Measurements from ENCODE around the gene BPIFA3. TPM values are rescaled to one million over a fixed set of nuclear protein-coding genes. Genes with fewer than 3 reads are reported as not detected.

Gene BPIFA3
- total and polyA plus RNA-seq, 2 of the 13 experiments (the other 11 are each of a cell fraction or from before 2014, with no cell fraction given), result not detected

DNA sequence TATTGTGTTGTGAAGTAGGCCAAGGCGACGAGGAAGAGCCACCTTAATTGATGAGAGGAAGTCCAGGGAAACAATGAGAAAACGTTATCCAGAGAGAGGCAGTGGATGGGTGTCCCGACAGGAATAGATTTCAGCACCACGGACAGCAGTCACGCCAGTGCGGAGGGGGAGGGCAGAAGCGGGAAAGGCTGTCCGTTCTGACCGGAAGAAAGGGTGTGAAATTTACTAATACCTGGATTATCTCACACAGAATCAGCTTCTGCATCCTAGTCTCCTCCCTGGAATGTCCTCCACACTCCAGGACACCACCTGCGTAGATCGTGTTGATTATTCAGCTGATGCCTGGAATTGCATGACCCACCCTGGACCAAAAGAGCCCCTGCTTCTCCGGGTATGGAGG lies 7.4 kb upstream of the BPIFA3 start (continued):
- TF ChIP-seq NR3C1 (CRISPR knock-in tag; IDR thresholded peaks at IDR 0.05), result no peak
- TF ChIP-seq REXO4 (CRISPR knock-in tag; IDR thresholded peaks at IDR 0.05; ENCODE audit: borderline replicate concordance), result peak; percentile 69; the same call in 1 of the 2 replicates
- peak; percentile 85 for TF ChIP-seq TEAD3 (CRISPR knock-in tag; optimal IDR thresholded peaks at IDR 0.05; ENCODE audit: borderline replicate concordance)
- TF ChIP-seq, protein P1, sequence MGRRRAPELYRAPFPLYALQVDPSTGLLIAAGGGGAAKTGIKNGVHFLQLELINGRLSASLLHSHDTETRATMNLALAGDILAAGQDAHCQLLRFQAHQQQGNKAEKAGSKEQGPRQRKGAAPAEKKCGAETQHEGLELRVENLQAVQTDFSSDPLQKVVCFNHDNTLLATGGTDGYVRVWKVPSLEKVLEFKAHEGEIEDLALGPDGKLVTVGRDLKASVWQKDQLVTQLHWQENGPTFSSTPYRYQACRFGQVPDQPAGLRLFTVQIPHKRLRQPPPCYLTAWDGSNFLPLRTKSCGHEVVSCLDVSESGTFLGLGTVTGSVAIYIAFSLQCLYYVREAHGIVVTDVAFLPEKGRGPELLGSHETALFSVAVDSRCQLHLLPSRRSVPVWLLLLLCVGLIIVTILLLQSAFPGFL (CRISPR knock-in tag; IDR thresholded peaks at IDR 0.05), result no peak
- TF ChIP-seq ZNF367 (CRISPR knock-in tag; IDR thresholded peaks at IDR 0.05; ENCODE audit: borderline replicate concordance), result 0 out of 2 replicates have a peak, but pooled peaks have one; percentile 92
- TF ChIP-seq, protein P2, sequence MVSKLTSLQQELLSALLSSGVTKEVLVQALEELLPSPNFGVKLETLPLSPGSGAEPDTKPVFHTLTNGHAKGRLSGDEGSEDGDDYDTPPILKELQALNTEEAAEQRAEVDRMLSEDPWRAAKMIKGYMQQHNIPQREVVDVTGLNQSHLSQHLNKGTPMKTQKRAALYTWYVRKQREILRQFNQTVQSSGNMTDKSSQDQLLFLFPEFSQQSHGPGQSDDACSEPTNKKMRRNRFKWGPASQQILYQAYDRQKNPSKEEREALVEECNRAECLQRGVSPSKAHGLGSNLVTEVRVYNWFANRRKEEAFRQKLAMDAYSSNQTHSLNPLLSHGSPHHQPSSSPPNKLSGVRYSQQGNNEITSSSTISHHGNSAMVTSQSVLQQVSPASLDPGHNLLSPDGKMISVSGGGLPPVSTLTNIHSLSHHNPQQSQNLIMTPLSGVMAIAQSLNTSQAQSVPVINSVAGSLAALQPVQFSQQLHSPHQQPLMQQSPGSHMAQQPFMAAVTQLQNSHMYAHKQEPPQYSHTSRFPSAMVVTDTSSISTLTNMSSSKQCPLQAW (CRISPR knock-in tag; IDR thresholded peaks at IDR 0.05), result peak; percentile 63
- no peak for TF ChIP-seq NONO (IDR thresholded peaks at IDR 0.05)
- TF ChIP-seq NONO (CRISPR knock-in tag; conservative IDR thresholded peaks at IDR 0.05), result peak; percentile 39; the same call in 1 of the 2 replicates
- TF ChIP-seq HNF4A (CRISPR knock-in tag; IDR thresholded peaks at IDR 0.05), result no peak
- TF ChIP-seq, protein P3, sequence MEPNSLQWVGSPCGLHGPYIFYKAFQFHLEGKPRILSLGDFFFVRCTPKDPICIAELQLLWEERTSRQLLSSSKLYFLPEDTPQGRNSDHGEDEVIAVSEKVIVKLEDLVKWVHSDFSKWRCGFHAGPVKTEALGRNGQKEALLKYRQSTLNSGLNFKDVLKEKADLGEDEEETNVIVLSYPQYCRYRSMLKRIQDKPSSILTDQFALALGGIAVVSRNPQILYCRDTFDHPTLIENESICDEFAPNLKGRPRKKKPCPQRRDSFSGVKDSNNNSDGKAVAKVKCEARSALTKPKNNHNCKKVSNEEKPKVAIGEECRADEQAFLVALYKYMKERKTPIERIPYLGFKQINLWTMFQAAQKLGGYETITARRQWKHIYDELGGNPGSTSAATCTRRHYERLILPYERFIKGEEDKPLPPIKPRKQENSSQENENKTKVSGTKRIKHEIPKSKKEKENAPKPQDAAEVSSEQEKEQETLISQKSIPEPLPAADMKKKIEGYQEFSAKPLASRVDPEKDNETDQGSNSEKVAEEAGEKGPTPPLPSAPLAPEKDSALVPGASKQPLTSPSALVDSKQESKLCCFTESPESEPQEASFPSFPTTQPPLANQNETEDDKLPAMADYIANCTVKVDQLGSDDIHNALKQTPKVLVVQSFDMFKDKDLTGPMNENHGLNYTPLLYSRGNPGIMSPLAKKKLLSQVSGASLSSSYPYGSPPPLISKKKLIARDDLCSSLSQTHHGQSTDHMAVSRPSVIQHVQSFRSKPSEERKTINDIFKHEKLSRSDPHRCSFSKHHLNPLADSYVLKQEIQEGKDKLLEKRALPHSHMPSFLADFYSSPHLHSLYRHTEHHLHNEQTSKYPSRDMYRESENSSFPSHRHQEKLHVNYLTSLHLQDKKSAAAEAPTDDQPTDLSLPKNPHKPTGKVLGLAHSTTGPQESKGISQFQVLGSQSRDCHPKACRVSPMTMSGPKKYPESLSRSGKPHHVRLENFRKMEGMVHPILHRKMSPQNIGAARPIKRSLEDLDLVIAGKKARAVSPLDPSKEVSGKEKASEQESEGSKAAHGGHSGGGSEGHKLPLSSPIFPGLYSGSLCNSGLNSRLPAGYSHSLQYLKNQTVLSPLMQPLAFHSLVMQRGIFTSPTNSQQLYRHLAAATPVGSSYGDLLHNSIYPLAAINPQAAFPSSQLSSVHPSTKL (CRISPR knock-in tag; IDR thresholded peaks at IDR 0.05), result peak; percentile 90
- TF ChIP-seq, protein P4, sequence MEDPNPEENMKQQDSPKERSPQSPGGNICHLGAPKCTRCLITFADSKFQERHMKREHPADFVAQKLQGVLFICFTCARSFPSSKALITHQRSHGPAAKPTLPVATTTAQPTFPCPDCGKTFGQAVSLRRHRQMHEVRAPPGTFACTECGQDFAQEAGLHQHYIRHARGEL (CRISPR knock-in tag; IDR thresholded peaks at IDR 0.05), result no peak
- peak; percentile 98 for TF ChIP-seq IKZF4 (CRISPR knock-in tag; IDR thresholded peaks at IDR 0.05; ENCODE audit: borderline replicate concordance, low read depth, not compliant biosample characterization)
- no peak for TF ChIP-seq SMARCC2 (IDR thresholded peaks at IDR 0.05)
- TF ChIP-seq POLR2G (IDR thresholded peaks at IDR 0.05; ENCODE audit: low read depth, low read length), result no peak
- peak; percentile 84; the same call in 1 of the 2 replicates for TF ChIP-seq MEIS1 (CRISPR knock-in tag; IDR thresholded peaks at IDR 0.05; ENCODE audit: borderline replicate concordance)
- TF ChIP-seq SRSF9 (IDR thresholded peaks at IDR 0.05; ENCODE audit: borderline replicate concordance, insufficient read depth, low read depth, low read length, poor library complexity, severe bottlenecking), result no peak
- TF ChIP-seq ARNT (IDR thresholded peaks at IDR 0.05), result no peak
- no peak for TF ChIP-seq LCORL (IDR thresholded peaks at IDR 0.05)
- TF ChIP-seq LCORL (CRISPR knock-in tag; IDR thresholded peaks at IDR 0.05), result 0 out of 2 replicates have a peak, but pooled peaks have one; percentile 40
- TF ChIP-seq, protein P5, sequence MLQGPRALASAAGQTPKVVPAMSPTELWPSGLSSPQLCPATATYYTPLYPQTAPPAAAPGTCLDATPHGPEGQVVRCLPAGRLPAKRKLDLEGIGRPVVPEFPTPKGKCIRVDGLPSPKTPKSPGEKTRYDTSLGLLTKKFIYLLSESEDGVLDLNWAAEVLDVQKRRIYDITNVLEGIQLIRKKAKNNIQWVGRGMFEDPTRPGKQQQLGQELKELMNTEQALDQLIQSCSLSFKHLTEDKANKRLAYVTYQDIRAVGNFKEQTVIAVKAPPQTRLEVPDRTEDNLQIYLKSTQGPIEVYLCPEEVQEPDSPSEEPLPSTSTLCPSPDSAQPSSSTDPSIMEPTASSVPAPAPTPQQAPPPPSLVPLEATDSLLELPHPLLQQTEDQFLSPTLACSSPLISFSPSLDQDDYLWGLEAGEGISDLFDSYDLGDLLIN (CRISPR knock-in tag; IDR thresholded peaks at IDR 0.05; ENCODE audit: borderline replicate concordance), result peak; percentile 70; the same call in 1 of the 2 replicates
- TF ChIP-seq, protein P6, sequence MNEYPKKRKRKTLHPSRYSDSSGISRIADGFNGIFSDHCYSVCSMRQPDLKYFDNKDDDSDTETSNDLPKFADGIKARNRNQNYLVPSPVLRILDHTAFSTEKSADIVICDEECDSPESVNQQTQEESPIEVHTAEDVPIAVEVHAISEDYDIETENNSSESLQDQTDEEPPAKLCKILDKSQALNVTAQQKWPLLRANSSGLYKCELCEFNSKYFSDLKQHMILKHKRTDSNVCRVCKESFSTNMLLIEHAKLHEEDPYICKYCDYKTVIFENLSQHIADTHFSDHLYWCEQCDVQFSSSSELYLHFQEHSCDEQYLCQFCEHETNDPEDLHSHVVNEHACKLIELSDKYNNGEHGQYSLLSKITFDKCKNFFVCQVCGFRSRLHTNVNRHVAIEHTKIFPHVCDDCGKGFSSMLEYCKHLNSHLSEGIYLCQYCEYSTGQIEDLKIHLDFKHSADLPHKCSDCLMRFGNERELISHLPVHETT (CRISPR knock-in tag; conservative IDR thresholded peaks at IDR 0.05), result peak; percentile 80
- TF ChIP-seq TBX2 (CRISPR knock-in tag; IDR thresholded peaks at IDR 0.05; ENCODE audit: borderline replicate concordance), result peak; percentile 88

All from HepG2 (cell line).